HepG2 (cell line): ENCODE data around the gene SH3PXD2A. TPM values are rescaled to one million over a fixed set of nuclear protein-coding genes. Genes with fewer than 3 reads are reported as not detected.

Experiments used
- CHD2 ChIP-seq: IDR thresholded peaks from 2 replicates; pipeline ENCODE4 v1.6.1; 2011; ENCODE audit warnings: low read depth, low read length, improper control_type of control experiment
- DMAP1 ChIP-seq: IDR thresholded peaks from 2 replicates; pipeline ENCODE4 v1.6.1; 2016
- EED ChIP-seq: sonication (generic); formaldehyde crosslinking; IDR thresholded peaks from 2 replicates; pipeline ENCODE4 v1.5.0; 2020; ENCODE audit warnings: mild to moderate bottlenecking, missing genetic modification reagents
- GABPA ChIP-seq, 2 experiments: IDR thresholded peaks; 2 replicates each; pipeline ENCODE4 v1.6.1; 2011 to 2016; ENCODE audit warnings: low read depth in 2 of 2, low read length in 1 of 2, missing biosample characterization in 1 of 2, missing genetic modification characterization in 1 of 2
- KDM5A ChIP-seq: fragments of 200-600 bp; sonication (generic); IDR thresholded peaks from 2 replicates; pipeline ENCODE4 v1.7.0; 2018; ENCODE audit warnings: antibody characterized with exemption, mild to moderate bottlenecking, low read length, borderline replicate concordance
- MATR3 ChIP-seq: sonication (generic); formaldehyde crosslinking; IDR thresholded peaks from 2 replicates; pipeline ENCODE4 v1.4.0; 2020; ENCODE audit warnings: missing genetic modification reagents
- POLR2AphosphoS2 ChIP-seq: IDR thresholded peaks from 2 replicates; pipeline ENCODE4 v1.6.1; 2011; ENCODE audit warnings: low read depth, low read length, improper control_type of control experiment
- TCF12 ChIP-seq, 2 experiments: fragments of 450-650 bp in 1 of 2; sonication (generic) in 1 of 2; formaldehyde crosslinking in 1 of 2; IDR thresholded peaks; 2 replicates each; pipeline versions ENCODE4 v1.6.1 to v1.8.0; 2017 to 2022; ENCODE audit warnings: antibody characterized with exemption in 1 of 2, mild to moderate bottlenecking in 1 of 2, missing genetic modification reagents in 1 of 2, moderate library complexity in 1 of 2
- ZNF253 ChIP-seq: sonication (generic); formaldehyde crosslinking; IDR thresholded peaks from 2 replicates; pipeline ENCODE4 v1.8.0; 2022; ENCODE audit warnings: mild to moderate bottlenecking, missing genetic modification reagents, borderline replicate concordance
- ZNF333 ChIP-seq: sonication (generic); formaldehyde crosslinking; IDR thresholded peaks from 2 replicates; pipeline ENCODE4 v1.4.0; 2020; ENCODE audit warnings: mild to moderate bottlenecking, missing genetic modification reagents, borderline replicate concordance
- ZNF549 ChIP-seq: sonication (generic); formaldehyde crosslinking; IDR thresholded peaks from 2 replicates; pipeline ENCODE4 v1.5.0; 2020; ENCODE audit warnings: missing genetic modification reagents
- ZNF879 ChIP-seq: sonication (generic); formaldehyde crosslinking; IDR thresholded peaks from 2 replicates; pipeline ENCODE4 v1.8.1; 2023; ENCODE audit warnings: missing genetic modification reagents
- ZNF891 ChIP-seq: sonication (generic); formaldehyde crosslinking; IDR thresholded peaks from 2 replicates; pipeline ENCODE4 v1.5.0; 2020; ENCODE audit warnings: mild to moderate bottlenecking, missing genetic modification reagents
- polyA plus RNA-seq, 8 experiments: library from polyadenylated mRNA; depleted of rRNA in 3 of 8; stranded (reverse) in 7 of 8; unstranded in 1 of 8; fragments of >200 nt; fragmentation: Illumina TruSeq in 4 of 8; extraction: Trizol in 4 of 8; gene quantifications; 2 replicates each; pipeline versions ENCODE4 v1.2.1 to v1.2.3, GENCODE V29; 2011 to 2016; ENCODE audit warnings: low read depth in 4 of 8, missing spikeins in 1 of 8, mixed read lengths in 1 of 8; ENCODE audit not compliant: insufficient read depth in 1 of 8
- total RNA-seq, 5 experiments: library from RNA; depleted of rRNA; stranded (reverse); fragments of >200 nt; fragmentation: Illumina TruSeq; extraction: Trizol; gene quantifications; 2 replicates each; pipeline ENCODE4 v1.2.3, GENCODE V29; 2016; ENCODE audit warnings: low read depth in 1 of 5
- TF ChIP-seq, protein P1 (sequence below): sonication (generic); formaldehyde crosslinking; IDR thresholded peaks from 2 replicates; pipeline ENCODE4 v1.4.0; 2020; ENCODE audit warnings: mild to moderate bottlenecking, missing genetic modification reagents
- TF ChIP-seq, protein P2 (sequence below): sonication (generic); formaldehyde crosslinking; IDR thresholded peaks from 2 replicates; pipeline ENCODE4 v1.5.0; 2020; ENCODE audit warnings: mild to moderate bottlenecking, missing genetic modification reagents, borderline replicate concordance
- TF ChIP-seq, protein P3 (sequence below): sonication (generic); formaldehyde crosslinking; IDR thresholded peaks from 2 replicates; pipeline ENCODE4 v1.4.0; 2020; ENCODE audit warnings: missing genetic modification reagents

The SH3PXD2A gene
- total and polyA plus RNA-seq, 2 of the 13 experiments (the other 11 are each of a cell fraction or from before 2014, with no cell fraction given) = 11.1 to 11.3 TPM

DNA sequence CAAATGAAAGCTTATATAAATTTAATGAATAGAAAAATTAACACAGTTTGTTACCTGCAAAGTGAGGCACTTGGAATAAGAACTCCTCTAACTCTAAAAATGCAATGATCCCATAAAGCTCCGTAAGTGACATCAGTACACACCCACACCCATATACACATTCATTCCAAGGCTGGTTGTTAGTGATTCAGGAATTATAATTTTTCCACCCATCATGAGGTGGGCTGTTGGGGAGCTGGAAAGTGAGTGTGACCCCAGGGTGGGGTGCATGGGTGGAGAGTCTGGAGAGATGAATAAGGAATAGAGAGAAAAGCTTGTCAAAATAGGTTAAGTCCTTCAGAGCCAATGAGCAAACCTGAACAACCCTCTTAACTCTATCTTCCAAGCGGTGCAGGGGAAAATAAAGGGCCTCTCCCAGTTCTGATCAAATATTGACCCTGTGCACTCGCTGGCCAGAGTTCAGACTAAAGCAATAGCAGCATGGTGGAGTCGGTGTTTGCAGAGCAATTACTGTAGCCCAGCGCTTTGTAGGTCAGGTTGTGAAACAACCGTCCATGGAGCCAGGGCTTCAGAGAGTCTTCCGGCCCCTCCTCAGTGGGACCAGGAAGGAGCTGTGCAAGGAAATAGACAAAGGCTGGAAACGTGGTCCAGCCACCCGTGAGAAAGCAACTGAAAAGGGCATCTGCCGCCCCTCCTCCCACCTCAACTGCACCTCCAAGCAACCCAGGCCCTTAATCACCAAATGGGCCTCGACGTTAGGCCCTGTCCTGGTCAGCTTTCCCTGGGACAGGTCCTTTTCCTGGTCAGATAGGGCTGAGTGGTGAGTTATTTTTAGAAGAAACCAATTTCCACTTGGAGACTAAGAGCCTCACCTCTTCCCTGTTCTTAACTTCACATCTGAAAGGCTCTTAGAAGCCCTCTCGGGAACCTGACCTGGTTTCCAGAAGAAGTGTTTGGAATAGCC, 61.2 kb downstream of the SH3PXD2A start (continued):
- TF ChIP-seq EED (CRISPR knock-in tag) (no peak), CHD2 (no peak), TCF12 (IDR thresholded peaks at IDR 0.05) (no peak), TCF12 (CRISPR knock-in tag; IDR thresholded peaks at IDR 0.05) (peak; percentile 94), ZNF549 (no peak), POLR2AphosphoS2 (no peak), ZNF333 (CRISPR knock-in tag) (no peak), MATR3 (CRISPR knock-in tag) (no peak), GABPA (IDR thresholded peaks at IDR 0.05; ENCODE audit: low read depth, low read length) (peak; percentile 17; the same call in 1 of the 2 replicates), GABPA (CRISPR knock-in tag; IDR thresholded peaks at IDR 0.05; ENCODE audit: low read depth) (peak; percentile 80), ZNF253 (CRISPR knock-in tag) (no peak), KDM5A (peak; percentile 27; the same call in 1 of the 2 replicates), ZNF891 (CRISPR knock-in tag) (peak; percentile 42; the same call in 1 of the 2 replicates), DMAP1 (CRISPR knock-in tag) (peak; percentile 95), ZNF879 (CRISPR knock-in tag) (no peak)
- TF ChIP-seq, protein P1, sequence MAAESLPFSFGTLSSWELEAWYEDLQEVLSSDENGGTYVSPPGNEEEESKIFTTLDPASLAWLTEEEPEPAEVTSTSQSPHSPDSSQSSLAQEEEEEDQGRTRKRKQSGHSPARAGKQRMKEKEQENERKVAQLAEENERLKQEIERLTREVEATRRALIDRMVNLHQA (CRISPR knock-in tag) = no peak
- TF ChIP-seq, protein P2, sequence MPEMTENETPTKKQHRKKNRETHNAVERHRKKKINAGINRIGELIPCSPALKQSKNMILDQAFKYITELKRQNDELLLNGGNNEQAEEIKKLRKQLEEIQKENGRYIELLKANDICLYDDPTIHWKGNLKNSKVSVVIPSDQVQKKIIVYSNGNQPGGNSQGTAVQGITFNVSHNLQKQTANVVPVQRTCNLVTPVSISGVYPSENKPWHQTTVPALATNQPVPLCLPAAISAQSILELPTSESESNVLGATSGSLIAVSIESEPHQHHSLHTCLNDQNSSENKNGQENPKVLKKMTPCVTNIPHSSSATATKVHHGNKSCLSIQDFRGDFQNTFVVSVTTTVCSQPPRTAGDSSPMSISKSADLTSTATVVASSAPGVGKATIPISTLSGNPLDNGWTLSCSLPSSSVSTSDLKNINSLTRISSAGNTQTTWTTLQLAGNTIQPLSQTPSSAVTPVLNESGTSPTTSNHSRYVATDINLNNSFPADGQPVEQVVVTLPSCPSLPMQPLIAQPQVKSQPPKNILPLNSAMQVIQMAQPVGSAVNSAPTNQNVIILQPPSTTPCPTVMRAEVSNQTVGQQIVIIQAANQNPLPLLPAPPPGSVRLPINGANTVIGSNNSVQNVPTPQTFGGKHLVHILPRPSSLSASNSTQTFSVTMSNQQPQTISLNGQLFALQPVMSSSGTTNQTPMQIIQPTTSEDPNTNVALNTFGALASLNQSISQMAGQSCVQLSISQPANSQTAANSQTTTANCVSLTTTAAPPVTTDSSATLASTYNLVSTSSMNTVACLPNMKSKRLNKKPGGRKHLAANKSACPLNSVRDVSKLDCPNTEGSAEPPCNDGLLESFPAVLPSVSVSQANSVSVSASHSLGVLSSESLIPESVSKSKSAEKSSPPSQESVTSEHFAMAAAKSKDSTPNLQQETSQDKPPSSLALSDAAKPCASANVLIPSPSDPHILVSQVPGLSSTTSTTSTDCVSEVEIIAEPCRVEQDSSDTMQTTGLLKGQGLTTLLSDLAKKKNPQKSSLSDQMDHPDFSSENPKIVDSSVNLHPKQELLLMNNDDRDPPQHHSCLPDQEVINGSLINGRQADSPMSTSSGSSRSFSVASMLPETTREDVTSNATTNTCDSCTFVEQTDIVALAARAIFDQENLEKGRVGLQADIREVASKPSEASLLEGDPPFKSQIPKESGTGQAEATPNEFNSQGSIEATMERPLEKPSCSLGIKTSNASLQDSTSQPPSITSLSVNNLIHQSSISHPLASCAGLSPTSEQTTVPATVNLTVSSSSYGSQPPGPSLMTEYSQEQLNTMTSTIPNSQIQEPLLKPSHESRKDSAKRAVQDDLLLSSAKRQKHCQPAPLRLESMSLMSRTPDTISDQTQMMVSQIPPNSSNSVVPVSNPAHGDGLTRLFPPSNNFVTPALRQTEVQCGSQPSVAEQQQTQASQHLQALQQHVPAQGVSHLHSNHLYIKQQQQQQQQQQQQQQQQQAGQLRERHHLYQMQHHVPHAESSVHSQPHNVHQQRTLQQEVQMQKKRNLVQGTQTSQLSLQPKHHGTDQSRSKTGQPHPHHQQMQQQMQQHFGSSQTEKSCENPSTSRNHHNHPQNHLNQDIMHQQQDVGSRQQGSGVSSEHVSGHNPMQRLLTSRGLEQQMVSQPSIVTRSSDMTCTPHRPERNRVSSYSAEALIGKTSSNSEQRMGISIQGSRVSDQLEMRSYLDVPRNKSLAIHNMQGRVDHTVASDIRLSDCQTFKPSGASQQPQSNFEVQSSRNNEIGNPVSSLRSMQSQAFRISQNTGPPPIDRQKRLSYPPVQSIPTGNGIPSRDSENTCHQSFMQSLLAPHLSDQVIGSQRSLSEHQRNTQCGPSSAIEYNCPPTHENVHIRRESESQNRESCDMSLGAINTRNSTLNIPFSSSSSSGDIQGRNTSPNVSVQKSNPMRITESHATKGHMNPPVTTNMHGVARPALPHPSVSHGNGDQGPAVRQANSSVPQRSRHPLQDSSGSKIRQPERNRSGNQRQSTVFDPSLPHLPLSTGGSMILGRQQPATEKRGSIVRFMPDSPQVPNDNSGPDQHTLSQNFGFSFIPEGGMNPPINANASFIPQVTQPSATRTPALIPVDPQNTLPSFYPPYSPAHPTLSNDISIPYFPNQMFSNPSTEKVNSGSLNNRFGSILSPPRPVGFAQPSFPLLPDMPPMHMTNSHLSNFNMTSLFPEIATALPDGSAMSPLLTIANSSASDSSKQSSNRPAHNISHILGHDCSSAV = no peak
- TF ChIP-seq, protein P3, sequence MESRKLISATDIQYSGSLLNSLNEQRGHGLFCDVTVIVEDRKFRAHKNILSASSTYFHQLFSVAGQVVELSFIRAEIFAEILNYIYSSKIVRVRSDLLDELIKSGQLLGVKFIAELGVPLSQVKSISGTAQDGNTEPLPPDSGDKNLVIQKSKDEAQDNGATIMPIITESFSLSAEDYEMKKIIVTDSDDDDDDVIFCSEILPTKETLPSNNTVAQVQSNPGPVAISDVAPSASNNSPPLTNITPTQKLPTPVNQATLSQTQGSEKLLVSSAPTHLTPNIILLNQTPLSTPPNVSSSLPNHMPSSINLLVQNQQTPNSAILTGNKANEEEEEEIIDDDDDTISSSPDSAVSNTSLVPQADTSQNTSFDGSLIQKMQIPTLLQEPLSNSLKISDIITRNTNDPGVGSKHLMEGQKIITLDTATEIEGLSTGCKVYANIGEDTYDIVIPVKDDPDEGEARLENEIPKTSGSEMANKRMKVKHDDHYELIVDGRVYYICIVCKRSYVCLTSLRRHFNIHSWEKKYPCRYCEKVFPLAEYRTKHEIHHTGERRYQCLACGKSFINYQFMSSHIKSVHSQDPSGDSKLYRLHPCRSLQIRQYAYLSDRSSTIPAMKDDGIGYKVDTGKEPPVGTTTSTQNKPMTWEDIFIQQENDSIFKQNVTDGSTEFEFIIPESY = peak; percentile 91
